Lower leg skin (tissue), 3 donors: Measurements from ENCODE around the gene ASPG.

Experiments
- CTCF ChIP-seq, 3 donors: fragments of 450-650 bp; IDR thresholded peaks; one replicate each; pipeline ENCODE4 v1.5.1; 2016; ENCODE audit warnings: antibody characterized with exemption in 3 of 3, mild to moderate bottlenecking in 3 of 3, moderate library complexity in 2 of 3
- POLR2A ChIP-seq, 2 donors: fragments of 450-650 bp; IDR thresholded peaks; one replicate each; pipeline ENCODE4 v1.6.1; 2016 to 2017; ENCODE audit warnings: antibody characterized with exemption in 2 of 2, mild to moderate bottlenecking in 1 of 2, moderate library complexity in 1 of 2

DNA sequence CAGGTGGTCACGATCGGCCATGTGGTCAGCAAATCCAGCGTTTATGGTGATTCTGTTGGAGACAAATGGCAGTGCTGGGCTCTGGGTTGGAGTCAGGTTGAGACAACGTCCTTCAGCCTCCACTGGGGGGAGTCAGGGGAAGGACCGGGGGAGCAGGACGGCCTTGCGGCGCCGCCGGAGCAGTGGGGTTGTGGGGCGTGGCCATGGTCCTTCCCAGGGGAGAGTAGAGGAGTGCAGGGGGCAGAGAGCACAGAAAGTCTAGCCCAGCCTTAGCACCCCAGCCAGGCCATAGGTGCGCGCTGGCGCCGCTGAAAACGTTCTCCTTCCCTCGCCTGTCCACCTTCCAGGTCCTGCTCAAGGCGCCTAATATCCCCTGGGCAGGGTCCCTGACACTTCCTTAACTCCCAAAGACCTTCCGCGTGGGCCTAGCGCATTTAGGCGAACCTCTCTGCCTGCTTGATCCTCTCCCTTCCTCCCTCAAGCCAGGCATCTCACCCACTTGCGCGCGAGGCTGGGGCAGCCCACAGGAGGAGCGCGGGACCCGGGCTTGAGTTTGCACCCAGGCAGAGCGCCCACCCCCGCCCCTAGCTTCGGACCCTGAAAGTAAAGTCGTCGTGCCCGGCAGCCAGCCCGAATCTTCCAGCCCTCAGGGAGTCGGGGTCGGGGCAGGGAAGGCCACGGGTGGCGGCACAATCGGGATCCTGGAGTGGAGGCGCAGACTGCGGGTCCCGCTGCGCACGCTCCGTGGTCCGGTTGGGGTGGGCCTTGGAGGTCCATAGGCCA, 49.8 kb downstream of the ASPG start:
- TF ChIP-seq POLR2A (IDR thresholded peaks at IDR 0.05) (no peak), CTCF (IDR thresholded peaks at IDR 0.05) (no peak)
